NAMALWA (cell line): ENCODE data around the gene NDUFC2.
"Not testable (repeated sequence)": the region's sequence is repeated elsewhere in the genome, so short reads cannot be mapped to it uniquely, and the experiment has no call there.

ENCODE experiments used
- DNase-seq: peaks from one replicate; pipeline ENCODE4 v3.0.0-alpha.2; 2015; ENCODE audit warnings: low spot score

NDUFC2 gene

GRCh38 chr11:78079232-78080083 lies at the start of gene NDUFC2:
Gene NDUFC2 (minus strand): TSS chr11:78079862. CDS start chr11:78079744, 118 bp downstream.
- DNase-seq, result peak; percentile 68

GRCh38 chr11:78127403-78127802 lies 47.7 kb upstream of the NDUFC2 start:
- no peak for DNase-seq

- no peak for DNase-seq
These were observed 33.1 kb upstream of the NDUFC2 start for GRCh38 chr11:78112582-78113275.

GRCh38 chr11:78111298-78111697 lies 31.6 kb upstream of the NDUFC2 start:
- no peak for DNase-seq

- DNase-seq, result no peak
These were observed 31.2 kb upstream of the NDUFC2 start for GRCh38 chr11:78110830-78111229.

- DNase-seq, result no peak
These were observed 30.7 kb upstream of the NDUFC2 start for GRCh38 chr11:78110351-78110750.

- no peak for DNase-seq
These were observed 29.7 kb upstream of the NDUFC2 start for GRCh38 chr11:78109081-78110015.

- no peak for DNase-seq
These were observed 21.2 kb upstream of the NDUFC2 start for GRCh38 chr11:78100676-78101472.

GRCh38 chr11:78100261-78100660 lies 20.6 kb upstream of the NDUFC2 start:
- no peak for DNase-seq

GRCh38 chr11:78099666-78100065 lies 20.0 kb upstream of the NDUFC2 start:
- no peak for DNase-seq

- no peak for DNase-seq
These were observed 18.2 kb upstream of the NDUFC2 start for GRCh38 chr11:78097666-78098385.

- DNase-seq, result no peak
These were observed 14.6 kb upstream of the NDUFC2 start for GRCh38 chr11:78094250-78094649.

GRCh38 chr11:78086521-78087074 lies 6.9 kb upstream of the NDUFC2 start:
- not testable (repeated sequence) for DNase-seq

- DNase-seq, result no peak
These were observed 6.3 kb upstream of the NDUFC2 start for GRCh38 chr11:78085972-78086371.

GRCh38 chr11:78084506-78084905 lies 4.8 kb upstream of the NDUFC2 start:
- not testable (repeated sequence) for DNase-seq

- no peak for DNase-seq
These were observed 3.4 kb upstream of the NDUFC2 start for GRCh38 chr11:78083021-78083420.

GRCh38 chr11:78082146-78082545 lies 2.5 kb upstream of the NDUFC2 start:
- DNase-seq, result no peak

- no peak for DNase-seq
These were observed 1.9 kb upstream of the NDUFC2 start for GRCh38 chr11:78081583-78081982.

- no peak for DNase-seq
These were observed 1.3 kb upstream of the NDUFC2 start for GRCh38 chr11:78080818-78081495.
